GM21576 (cell line): ENCODE data around the gene CBLN4.

Experiments
- ATAC-seq: cut with Tn5 transposase; IDR thresholded peaks from one replicate; pipeline ENCODE4 v1.9.1; 2021; ENCODE audit warnings: mild to moderate bottlenecking, moderate library complexity; ENCODE audit not compliant: unreplicated experiment

Gene CBLN4

DNA sequence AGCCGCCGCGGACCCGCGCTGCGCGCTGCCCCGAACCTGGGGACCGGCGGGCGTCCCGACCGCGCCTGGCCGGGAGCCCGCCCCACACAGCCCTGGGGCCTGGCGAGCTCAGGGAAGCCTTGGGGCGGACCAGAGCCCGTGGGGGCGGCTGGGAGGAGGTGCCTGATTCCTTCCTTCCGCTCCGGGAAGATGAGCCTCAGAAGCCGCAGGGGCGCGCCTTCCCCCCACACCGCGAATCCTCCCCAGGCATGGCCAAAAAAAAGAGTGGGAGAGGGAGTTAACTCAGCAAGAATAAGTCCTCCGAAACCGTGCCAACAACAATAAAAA lies at the start of gene CBLN4:
TSS of gene CBLN4 (minus strand) at position 131 of the 327 bp plus-strand sequence. CDS start 1,348 bp downstream, outside the sequence.
- ATAC-seq: no peak

GRCh38 chr20:56043227-56043626 lies 37.9 kb upstream of the CBLN4 start:
- no peak for ATAC-seq

GRCh38 chr20:56032251-56032650 lies 26.9 kb upstream of the CBLN4 start:
- ATAC-seq: no peak

GRCh38 chr20:56018716-56019115 lies 13.4 kb upstream of the CBLN4 start:
- ATAC-seq: no peak

DNA sequence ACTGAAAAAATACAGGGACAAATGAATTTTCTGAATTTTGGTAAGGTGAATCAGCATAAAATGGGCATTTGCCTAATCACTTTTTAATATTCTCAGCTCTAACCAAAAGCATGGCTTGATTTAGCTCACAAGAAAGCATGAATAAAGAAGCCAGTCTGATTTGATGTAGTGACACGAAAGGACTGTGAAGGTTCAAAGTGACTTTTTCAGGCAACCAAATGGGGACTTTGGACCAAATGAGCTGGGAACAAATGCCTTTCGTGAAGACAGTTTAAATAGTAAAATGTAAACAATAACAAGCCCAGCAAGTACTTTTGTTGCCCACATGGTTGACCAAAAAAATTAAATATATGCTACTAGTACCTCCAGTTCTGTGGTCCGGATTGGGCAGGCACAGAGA lies 12.9 kb upstream of the CBLN4 start:
- no peak for ATAC-seq

- no peak for ATAC-seq
Measured at GRCh38 chr20:56017560-56017959, 12.2 kb upstream of the CBLN4 start.

DNA sequence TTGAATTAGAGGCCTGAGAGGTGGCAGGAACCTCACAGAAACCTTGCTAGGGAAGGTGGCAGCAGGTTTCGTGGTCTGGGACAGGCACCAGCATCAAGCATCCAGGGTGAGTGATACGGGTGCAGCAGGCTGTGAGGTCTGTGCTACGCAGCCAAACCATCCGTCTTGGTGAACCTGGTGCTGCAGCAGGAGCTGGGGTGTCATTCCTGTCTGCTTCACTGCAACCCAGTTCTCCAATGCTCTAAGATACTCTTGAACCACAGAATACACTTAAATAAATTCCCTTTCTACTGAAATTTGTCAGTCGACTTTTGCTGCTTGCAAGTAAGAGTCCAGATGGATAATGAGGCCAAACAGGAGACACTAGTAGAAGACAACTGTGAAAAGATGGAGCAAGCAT lies 9.7 kb upstream of the CBLN4 start:
- no peak for ATAC-seq

- ATAC-seq: no peak
Measured at GRCh38 chr20:56014151-56014550, 8.8 kb upstream of the CBLN4 start.

DNA sequence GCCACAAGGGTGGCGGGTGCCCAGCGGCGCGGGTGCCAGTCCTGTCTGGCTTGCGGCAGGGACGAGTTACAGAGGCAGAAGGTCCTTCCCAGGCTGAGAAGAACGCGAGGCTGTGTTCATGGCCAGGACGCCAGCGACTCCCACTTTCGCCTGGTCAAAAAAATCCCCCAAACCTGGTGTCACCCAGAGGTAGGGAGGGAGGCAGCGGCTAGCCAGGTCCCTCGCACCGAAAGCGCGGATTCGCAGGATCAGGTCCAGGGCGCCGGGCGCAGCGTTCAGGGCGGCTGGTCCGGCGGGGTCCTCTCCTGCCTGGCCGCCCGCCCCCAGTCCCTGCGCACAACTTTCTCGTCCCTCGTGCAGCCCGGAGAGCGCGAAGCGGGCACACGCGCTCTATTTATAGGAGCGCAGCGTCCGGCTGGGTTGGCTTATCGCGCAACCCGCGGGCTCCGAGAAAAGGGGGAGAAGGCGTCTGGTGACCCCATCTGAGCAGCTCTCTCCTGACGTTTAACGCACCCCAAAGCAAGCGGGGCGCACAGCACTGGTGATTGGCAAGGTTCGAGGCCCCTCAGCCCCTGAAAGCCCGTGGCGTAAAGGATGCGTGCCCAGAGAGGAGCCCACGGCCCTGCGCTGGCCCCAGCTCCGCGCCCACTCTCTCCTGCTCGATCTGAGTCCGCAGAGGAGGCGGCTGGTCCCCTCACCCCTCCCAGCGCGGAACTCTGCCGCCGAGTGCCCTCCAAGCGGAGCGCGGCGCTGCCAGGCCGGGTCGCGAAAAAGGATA lies 519 bp downstream of the CBLN4 start:
- no peak for ATAC-seq

DNA sequence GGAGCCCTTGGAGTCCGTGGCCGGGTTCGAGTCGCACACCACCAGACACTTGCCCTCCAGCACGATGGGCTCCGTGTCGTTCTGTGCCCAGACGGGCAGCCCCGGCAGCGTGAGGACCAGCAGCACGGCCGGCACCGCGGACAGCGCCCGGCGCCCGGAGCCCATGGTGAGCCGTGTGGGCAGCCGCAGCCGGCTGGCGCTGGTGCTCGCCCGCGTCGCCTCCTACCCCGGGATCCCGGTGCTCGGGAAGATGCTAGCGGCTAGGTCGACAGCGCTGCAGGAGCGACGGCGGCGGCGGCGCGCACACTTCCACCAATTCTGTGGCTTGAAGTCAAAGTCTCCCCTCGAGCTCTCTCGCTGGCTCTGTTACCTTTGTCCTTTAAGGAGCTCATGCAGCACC lies 1.3 kb downstream of the CBLN4 start:
- ATAC-seq: no peak

- no peak for ATAC-seq
Measured at GRCh38 chr20:56002908-56003800, 2.2 kb downstream of the CBLN4 start.

DNA sequence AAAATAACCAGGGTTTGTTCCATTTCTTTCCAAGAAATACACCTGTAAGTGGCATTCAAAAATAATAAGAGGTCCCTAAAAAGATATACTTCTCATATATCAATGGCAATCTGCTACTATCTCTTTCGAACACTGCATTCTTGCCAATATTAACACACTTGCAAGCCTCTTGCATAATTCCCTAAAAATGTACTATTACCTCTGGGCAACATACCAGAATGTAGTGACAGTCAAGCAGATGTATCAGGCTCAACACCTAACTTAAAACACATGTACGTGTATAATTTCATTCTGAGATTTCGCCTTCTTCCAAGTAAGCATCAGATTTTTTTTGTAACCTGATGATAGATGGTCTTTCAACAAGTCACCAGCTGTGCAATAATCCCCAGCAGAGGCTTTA lies 3.4 kb downstream of the CBLN4 start:
- no peak for ATAC-seq

DNA sequence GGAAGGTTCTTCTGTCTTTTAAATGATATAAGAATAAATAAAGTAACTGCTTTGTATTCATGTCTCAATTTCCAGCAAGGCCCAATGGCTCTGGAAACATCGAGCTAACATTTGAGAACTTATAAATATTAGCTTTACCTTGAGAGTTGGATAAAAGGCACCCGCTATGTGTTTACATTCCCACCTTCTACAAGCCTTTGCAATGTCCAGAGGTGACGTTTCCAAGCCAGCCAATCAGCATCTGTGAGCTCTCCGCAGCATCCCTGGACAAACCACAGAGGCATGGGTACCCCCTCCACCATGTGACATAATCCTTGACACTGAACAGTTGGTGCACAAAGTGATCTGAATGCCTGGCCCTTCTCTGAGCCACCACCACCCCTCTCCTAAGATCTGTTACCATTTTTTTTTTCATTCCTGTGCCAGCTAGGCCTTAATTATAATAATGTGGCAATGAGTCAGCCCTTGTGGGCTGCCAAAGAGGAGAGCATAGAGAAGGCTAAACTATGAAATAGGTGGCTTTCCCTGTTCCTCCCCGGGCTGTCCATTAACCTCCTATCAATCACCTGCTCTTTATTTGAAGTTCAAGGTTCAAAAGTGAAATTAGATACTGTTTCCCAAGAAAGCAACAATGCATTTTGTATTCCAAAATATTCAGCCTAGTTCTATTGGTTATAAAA lies 4.1 kb downstream of the CBLN4 start:
- ATAC-seq: no peak

- ATAC-seq: no peak
Measured at GRCh38 chr20:55978550-55978949, 26.8 kb downstream of the CBLN4 start.

DNA sequence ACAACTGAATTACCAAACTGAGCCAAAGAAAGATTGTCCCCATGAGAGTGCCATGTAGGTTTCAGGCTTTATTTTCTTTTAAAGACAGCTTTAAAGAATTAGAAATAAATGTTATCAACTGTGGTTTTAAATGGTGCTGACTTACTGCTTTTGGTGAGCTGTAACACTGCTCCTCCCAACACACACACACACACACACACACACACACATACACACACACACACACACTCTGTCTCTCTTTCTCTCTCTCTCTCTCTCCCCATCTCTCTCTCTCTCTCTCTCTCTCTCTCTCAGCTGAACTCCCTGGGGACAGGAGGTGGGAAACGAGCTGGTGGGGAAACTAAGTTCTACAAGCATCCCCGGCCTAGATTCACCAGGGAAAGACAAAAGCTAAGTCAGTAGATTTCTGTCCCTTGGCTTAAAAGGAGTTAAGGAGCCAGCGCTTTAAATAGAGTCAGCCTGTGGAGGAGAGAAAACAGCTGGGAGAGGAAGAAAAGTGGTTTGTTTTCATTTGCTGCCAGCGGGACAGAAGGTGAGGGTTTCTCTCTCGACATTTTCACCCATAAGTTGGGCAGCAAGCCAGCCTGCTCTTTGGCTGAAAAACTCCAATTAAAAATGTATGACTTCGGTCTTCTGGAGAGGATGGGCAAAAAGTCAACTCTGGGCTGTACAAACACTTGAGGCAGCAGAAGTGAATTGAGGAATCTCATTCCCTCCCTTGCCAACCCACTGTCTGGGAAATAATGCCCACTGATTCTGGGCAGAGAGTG lies 27.4 kb downstream of the CBLN4 start:
- ATAC-seq: no peak

GRCh38 chr20:55974491-55975202 lies 30.7 kb downstream of the CBLN4 start:
- ATAC-seq: no peak

DNA sequence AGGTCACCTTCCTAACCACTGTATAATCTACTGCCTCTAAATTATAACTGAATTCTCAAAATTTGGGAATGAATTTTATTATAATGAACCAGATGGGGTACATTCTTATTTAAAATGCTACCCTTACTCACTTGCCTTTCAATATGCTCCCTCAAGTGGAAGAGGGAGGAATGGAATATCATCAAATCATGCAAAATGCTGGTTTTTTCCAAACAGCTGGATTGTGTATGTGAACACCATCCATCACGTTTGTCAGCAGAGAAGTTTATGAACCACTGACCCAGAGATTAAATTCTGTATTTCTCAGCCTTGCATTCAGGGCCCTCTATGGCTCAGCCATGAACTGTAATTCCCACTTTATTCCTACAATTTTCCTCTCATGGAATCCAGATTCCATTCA lies 40.5 kb downstream of the CBLN4 start:
- no peak for ATAC-seq

- ATAC-seq: no peak
Measured at GRCh38 chr20:55961376-55962330, 43.7 kb downstream of the CBLN4 start.

DNA sequence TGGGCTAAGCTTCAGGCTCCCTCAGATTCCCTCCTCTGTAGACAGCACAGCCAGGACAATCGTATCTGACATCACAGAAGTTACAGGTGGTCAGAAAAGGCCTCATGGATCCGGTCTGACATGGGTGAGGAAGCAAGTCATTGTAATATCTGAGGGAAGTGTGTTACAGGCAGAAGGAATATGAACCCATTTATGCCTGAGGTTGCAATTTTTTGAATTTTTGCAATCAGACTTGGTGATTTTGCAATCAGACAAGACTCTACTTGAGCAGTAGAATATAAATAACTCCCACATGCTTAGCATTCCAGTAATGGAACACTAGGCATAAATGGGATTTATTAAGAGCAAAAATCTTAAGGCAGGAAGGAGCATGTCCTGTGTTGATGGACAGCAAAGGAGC lies 52.1 kb downstream of the CBLN4 start:
- no peak for ATAC-seq
